ENCODE data around the gene DDHD1. TPM values are rescaled to one million over a fixed set of nuclear protein-coding genes. Genes with fewer than 3 reads are reported as not detected.

Gene DDHD1
- polyA plus RNA-seq, 1 donor (not counting 4 experiments of a cell fraction or from before 2014, with no cell fraction given), result 10.4 TPM

- TF ChIP-seq EZH2 (IDR thresholded peaks at IDR 0.05; ENCODE audit: low read length), result no peak
- TF ChIP-seq, protein P1, sequence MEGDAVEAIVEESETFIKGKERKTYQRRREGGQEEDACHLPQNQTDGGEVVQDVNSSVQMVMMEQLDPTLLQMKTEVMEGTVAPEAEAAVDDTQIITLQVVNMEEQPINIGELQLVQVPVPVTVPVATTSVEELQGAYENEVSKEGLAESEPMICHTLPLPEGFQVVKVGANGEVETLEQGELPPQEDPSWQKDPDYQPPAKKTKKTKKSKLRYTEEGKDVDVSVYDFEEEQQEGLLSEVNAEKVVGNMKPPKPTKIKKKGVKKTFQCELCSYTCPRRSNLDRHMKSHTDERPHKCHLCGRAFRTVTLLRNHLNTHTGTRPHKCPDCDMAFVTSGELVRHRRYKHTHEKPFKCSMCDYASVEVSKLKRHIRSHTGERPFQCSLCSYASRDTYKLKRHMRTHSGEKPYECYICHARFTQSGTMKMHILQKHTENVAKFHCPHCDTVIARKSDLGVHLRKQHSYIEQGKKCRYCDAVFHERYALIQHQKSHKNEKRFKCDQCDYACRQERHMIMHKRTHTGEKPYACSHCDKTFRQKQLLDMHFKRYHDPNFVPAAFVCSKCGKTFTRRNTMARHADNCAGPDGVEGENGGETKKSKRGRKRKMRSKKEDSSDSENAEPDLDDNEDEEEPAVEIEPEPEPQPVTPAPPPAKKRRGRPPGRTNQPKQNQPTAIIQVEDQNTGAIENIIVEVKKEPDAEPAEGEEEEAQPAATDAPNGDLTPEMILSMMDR (optimal IDR thresholded peaks at IDR 0.05 in 1 of 3, IDR thresholded peaks at IDR 0.05 in 1 of 3, conservative IDR thresholded peaks at IDR 0.05 in 1 of 3; ENCODE audit: extremely low read depth in 1 of 3, insufficient read depth in 2 of 3, low read length in 3 of 3), result no peak
- DNase-seq (ENCODE audit: low read depth, low spot score), result no peak
- H2AFZ ChIP-seq (ENCODE audit: control insufficient read depth, low read length), result no peak overlapping the region
- H3K36me3 ChIP-seq (ENCODE audit: control insufficient read depth in 2 of 2, extremely low read depth in 1 of 2, insufficient read depth in 2 of 2, low read length in 2 of 2), result no peaks in the 10 kb centered on the region
- no peak overlapping the region for H3K4me3 ChIP-seq (ENCODE audit: control insufficient read depth in 2 of 3, extremely low read depth in 1 of 3, insufficient read depth in 2 of 3, low read depth in 1 of 3, low read length in 3 of 3)
- no peaks in the 10 kb centered on the region for H3K27me3 ChIP-seq (ENCODE audit: control insufficient read depth, extremely low read depth, insufficient read depth, low read length)
- no peaks in the 10 kb centered on the region for H3K79me2 ChIP-seq (ENCODE audit: control insufficient read depth, insufficient read depth, low read length)
- no peaks in the 10 kb centered on the region for H3K9me1 ChIP-seq (ENCODE audit: control insufficient read depth, extremely low read depth, insufficient read depth, low read length)
- no peak overlapping the region for H3K27ac ChIP-seq (ENCODE audit: control insufficient read depth, insufficient read depth, low read length)
- H3K4me1 ChIP-seq (ENCODE audit: control insufficient read depth, extremely low read depth, insufficient read depth, low read length), result peaks cover 9% of the 10 kb centered on the region
- no peaks in the 10 kb centered on the region for H3K9me3 ChIP-seq (ENCODE audit: control insufficient read depth, low read depth, low read length)
- dilution Hi-C loops (cut with MboI; ENCODE audit: extremely low pct_ligation_motif_present, low sequenced_read_pairs), result no loop called here
- no peak overlapping the region for H3K4me2 ChIP-seq (ENCODE audit: control insufficient read depth, extremely low read depth, insufficient read depth, low read depth, low read length)
- FAIRE-seq, result no peak
- no peak overlapping the region for H3K9ac ChIP-seq (ENCODE audit: control insufficient read depth, extremely low read depth, insufficient read depth, low read length)
- no peaks in the 10 kb centered on the region for H4K20me1 ChIP-seq (ENCODE audit: control insufficient read depth, extremely low read depth, insufficient read depth, low read length)
These were observed 132.8 kb downstream of the DDHD1 start for GRCh38 chr14:53020193-53020932.

DNA sequence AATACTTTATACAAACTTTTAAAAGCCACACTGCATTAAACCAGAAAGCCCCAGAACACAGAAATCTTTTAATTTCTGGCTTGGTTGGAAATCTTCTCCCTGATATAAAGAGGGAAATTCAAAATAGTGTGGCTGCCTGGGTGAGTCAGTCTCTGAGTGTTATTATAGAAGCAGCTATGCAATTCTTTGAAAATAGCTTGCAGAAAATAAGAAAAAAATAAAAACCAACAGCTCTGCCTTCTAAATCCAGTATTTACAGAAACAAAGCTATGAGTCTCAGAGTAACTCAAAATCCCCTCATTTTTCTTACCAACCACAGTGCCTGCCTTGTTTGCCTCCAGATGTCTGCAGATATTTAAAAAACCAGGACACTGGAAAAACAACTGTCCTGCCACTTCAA lies 133.7 kb downstream of the DDHD1 start:
- Histone ChIP-seq H3K9me1 (ENCODE audit: control insufficient read depth, extremely low read depth, insufficient read depth, low read length) (no peaks in the 10 kb centered on the region), H3K27me3 (ENCODE audit: control insufficient read depth, extremely low read depth, insufficient read depth, low read length) (no peaks in the 10 kb centered on the region), H3K4me3 (ENCODE audit: control insufficient read depth in 2 of 3, extremely low read depth in 1 of 3, insufficient read depth in 2 of 3, low read depth in 1 of 3, low read length in 3 of 3) (no peak overlapping the region), H4K20me1 (ENCODE audit: control insufficient read depth, extremely low read depth, insufficient read depth, low read length) (no peaks in the 10 kb centered on the region), H3K9ac (ENCODE audit: control insufficient read depth, extremely low read depth, insufficient read depth, low read length) (no peak overlapping the region), H3K36me3 (ENCODE audit: control insufficient read depth in 2 of 2, extremely low read depth in 1 of 2, insufficient read depth in 2 of 2, low read length in 2 of 2) (no peaks in the 10 kb centered on the region), H3K4me2 (ENCODE audit: control insufficient read depth, extremely low read depth, insufficient read depth, low read depth, low read length) (no peak overlapping the region), H3K27ac (ENCODE audit: control insufficient read depth, insufficient read depth, low read length) (no peak overlapping the region), H3K9me3 (ENCODE audit: control insufficient read depth, low read depth, low read length) (no peaks in the 10 kb centered on the region), H3K4me1 (ENCODE audit: control insufficient read depth, extremely low read depth, insufficient read depth, low read length) (peaks cover 9% of the 10 kb centered on the region), H2AFZ (ENCODE audit: control insufficient read depth, low read length) (no peak overlapping the region), H3K79me2 (ENCODE audit: control insufficient read depth, insufficient read depth, low read length) (no peaks in the 10 kb centered on the region)
- TF ChIP-seq EZH2 (IDR thresholded peaks at IDR 0.05; ENCODE audit: low read length), result no peak
- TF ChIP-seq, protein P1 (optimal IDR thresholded peaks at IDR 0.05 in 1 of 3, IDR thresholded peaks at IDR 0.05 in 1 of 3, conservative IDR thresholded peaks at IDR 0.05 in 1 of 3; ENCODE audit: extremely low read depth in 1 of 3, insufficient read depth in 2 of 3, low read length in 3 of 3), result no peak
- dilution Hi-C loops (cut with MboI; ENCODE audit: extremely low pct_ligation_motif_present, low sequenced_read_pairs), result no loop called here
- FAIRE-seq (no peak), DNase-seq (ENCODE audit: low read depth, low spot score) (no peak)
